ENCODE data around the gene UBE3B. TPM values are rescaled to one million over a fixed set of nuclear protein-coding genes. Genes with fewer than 3 reads are reported as not detected.

UBE3B gene
- total RNA-seq, 2 donors from 2014 or later: 32.0 to 39.8 TPM

GRCh38 chr12:109430244-109430643 lies 47.2 kb upstream of the UBE3B start:
- TF ChIP-seq, protein P1, sequence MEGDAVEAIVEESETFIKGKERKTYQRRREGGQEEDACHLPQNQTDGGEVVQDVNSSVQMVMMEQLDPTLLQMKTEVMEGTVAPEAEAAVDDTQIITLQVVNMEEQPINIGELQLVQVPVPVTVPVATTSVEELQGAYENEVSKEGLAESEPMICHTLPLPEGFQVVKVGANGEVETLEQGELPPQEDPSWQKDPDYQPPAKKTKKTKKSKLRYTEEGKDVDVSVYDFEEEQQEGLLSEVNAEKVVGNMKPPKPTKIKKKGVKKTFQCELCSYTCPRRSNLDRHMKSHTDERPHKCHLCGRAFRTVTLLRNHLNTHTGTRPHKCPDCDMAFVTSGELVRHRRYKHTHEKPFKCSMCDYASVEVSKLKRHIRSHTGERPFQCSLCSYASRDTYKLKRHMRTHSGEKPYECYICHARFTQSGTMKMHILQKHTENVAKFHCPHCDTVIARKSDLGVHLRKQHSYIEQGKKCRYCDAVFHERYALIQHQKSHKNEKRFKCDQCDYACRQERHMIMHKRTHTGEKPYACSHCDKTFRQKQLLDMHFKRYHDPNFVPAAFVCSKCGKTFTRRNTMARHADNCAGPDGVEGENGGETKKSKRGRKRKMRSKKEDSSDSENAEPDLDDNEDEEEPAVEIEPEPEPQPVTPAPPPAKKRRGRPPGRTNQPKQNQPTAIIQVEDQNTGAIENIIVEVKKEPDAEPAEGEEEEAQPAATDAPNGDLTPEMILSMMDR (conservative IDR thresholded peaks at IDR 0.05): no peak
- no peak overlapping the region for H3K9ac ChIP-seq (ENCODE audit: extremely low read depth, low read length, poor library complexity, severe bottlenecking)
- no peaks in the 10 kb centered on the region for H3K9me3 ChIP-seq (ENCODE audit: control insufficient read depth, low read length)
- peaks cover 11% of the 10 kb centered on the region for H3K4me1 Mint-ChIP-seq
- no peak overlapping the region for H3K4me3 Mint-ChIP-seq
- no peak overlapping the region for H3K27ac ChIP-seq (ENCODE audit: low read depth, low read length)
- 94 to 99% methylated on average over 3 to 6 of the region's 6 CpGs for WGBS, 2 experiments (ENCODE audit: insufficient coverage in 1 of 2, insufficient read length in 1 of 2)
- H3K27ac Mint-ChIP-seq: no peak overlapping the region
- H3K27me3 ChIP-seq (ENCODE audit: control insufficient read depth, insufficient read depth, low read length, poor library complexity, severe bottlenecking): no peaks in the 10 kb centered on the region
- H3K4me3 ChIP-seq (ENCODE audit: low read length): no peak overlapping the region
- no peaks in the 10 kb centered on the region for H3K36me3 ChIP-seq (ENCODE audit: control insufficient read depth, insufficient read depth, low read length)
- peaks cover 6% of the 10 kb centered on the region for H3K9me3 Mint-ChIP-seq
- no peaks in the 10 kb centered on the region for H3K4me1 ChIP-seq (ENCODE audit: control insufficient read depth, insufficient read depth, low read length)
- no peaks in the 10 kb centered on the region for H3K27me3 Mint-ChIP-seq (ENCODE audit: insufficient read depth)
- no peaks in the 10 kb centered on the region for H3K36me3 Mint-ChIP-seq (ENCODE audit: low read depth)
- DNase-seq: no peak

DNA sequence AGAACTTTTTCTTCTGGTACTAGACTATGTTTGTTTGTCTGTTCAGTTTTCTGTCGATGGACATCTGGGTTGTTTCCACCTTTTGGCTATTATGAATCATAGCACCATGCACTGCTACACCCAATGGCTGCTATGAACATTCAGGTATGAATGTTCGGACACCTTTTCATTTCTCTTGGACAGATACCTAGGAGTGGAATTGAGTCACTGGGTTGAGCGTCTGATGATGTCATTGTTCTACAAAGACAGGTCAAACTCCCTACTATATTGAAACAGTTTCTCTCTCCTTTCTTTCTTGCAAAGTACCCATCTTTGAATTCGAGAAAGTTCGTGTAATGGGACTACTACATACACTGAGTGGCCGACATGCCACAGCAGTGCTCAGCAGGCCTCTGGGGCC lies 45.0 kb upstream of the UBE3B start:
- no peak overlapping the region for H3K27ac ChIP-seq (ENCODE audit: low read depth, low read length)
- no peaks in the 10 kb centered on the region for H3K27me3 ChIP-seq (ENCODE audit: control insufficient read depth, insufficient read depth, low read length, poor library complexity, severe bottlenecking)
- H3K4me3 Mint-ChIP-seq: no peak overlapping the region
- no peak for DNase-seq
- WGBS, 2 experiments (ENCODE audit: insufficient coverage in 1 of 2, insufficient read length in 1 of 2): 61 to 84% methylated on average over 6 of the region's 6 CpGs
- peaks cover 6% of the 10 kb centered on the region for H3K9me3 Mint-ChIP-seq
- H3K4me1 ChIP-seq (ENCODE audit: control insufficient read depth, insufficient read depth, low read length): no peaks in the 10 kb centered on the region
- TF ChIP-seq, protein P1 (conservative IDR thresholded peaks at IDR 0.05): no peak
- peaks cover 18% of the 10 kb centered on the region for H3K4me1 Mint-ChIP-seq
- H3K36me3 Mint-ChIP-seq (ENCODE audit: low read depth): no peaks in the 10 kb centered on the region
- no peaks in the 10 kb centered on the region for H3K36me3 ChIP-seq (ENCODE audit: control insufficient read depth, insufficient read depth, low read length)
- H3K4me3 ChIP-seq (ENCODE audit: low read length): no peak overlapping the region
- no peaks in the 10 kb centered on the region for H3K9me3 ChIP-seq (ENCODE audit: control insufficient read depth, low read length)
- no peaks in the 10 kb centered on the region for H3K27me3 Mint-ChIP-seq (ENCODE audit: insufficient read depth)
- no peak overlapping the region for H3K27ac Mint-ChIP-seq
- no peak overlapping the region for H3K9ac ChIP-seq (ENCODE audit: extremely low read depth, low read length, poor library complexity, severe bottlenecking)

DNA sequence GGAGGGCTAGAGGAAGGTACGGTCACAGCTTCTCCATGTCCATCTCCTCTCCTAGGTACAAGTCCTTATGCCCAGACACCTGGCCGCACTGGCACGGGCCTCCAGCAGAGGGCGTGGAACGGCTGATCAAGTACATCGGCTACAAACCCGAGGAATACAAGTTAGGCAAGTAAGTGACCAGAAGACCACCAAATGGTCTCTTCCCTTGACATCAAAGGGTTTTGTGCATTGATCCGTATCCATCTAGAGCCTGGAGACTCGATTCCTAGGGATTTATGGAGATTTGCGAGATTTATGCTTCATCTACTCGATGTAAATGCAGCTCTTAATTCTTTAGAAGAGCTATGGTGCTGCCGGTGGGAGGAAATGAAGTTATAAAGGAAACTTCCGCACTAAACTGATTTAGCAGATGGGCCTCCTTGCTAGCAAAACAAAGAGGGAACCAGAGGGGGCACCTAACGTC lies 44.6 kb upstream of the UBE3B start:
- peaks cover 6% of the 10 kb centered on the region for H3K9me3 Mint-ChIP-seq
- H3K4me3 Mint-ChIP-seq: no peak overlapping the region
- WGBS, 2 experiments (ENCODE audit: insufficient coverage in 1 of 2, insufficient read length in 1 of 2): 57 to 60% methylated on average over 14 of the region's 14 CpGs
- Histone ChIP-seq H3K4me3 (ENCODE audit: low read length) (no peak overlapping the region), H3K9ac (ENCODE audit: extremely low read depth, low read length, poor library complexity, severe bottlenecking) (no peak overlapping the region), H3K9me3 (ENCODE audit: control insufficient read depth, low read length) (no peaks in the 10 kb centered on the region), H3K4me1 (ENCODE audit: control insufficient read depth, insufficient read depth, low read length) (no peaks in the 10 kb centered on the region), H3K27me3 (ENCODE audit: control insufficient read depth, insufficient read depth, low read length, poor library complexity, severe bottlenecking) (no peaks in the 10 kb centered on the region), H3K36me3 (ENCODE audit: control insufficient read depth, insufficient read depth, low read length) (no peaks in the 10 kb centered on the region), H3K27ac (ENCODE audit: low read depth, low read length) (no peak overlapping the region)
- H3K36me3 Mint-ChIP-seq (ENCODE audit: low read depth): no peaks in the 10 kb centered on the region
- peak; percentile 99 for DNase-seq
- H3K4me1 Mint-ChIP-seq: peaks cover 18% of the 10 kb centered on the region
- no peaks in the 10 kb centered on the region for H3K27me3 Mint-ChIP-seq (ENCODE audit: insufficient read depth)
- H3K27ac Mint-ChIP-seq: no peak overlapping the region
- TF ChIP-seq, protein P1 (conservative IDR thresholded peaks at IDR 0.05): peak; percentile 93
